ENCODE data around the gene DOK5. TPM values are rescaled to one million over a fixed set of nuclear protein-coding genes. Genes with fewer than 3 reads are reported as not detected.

The DOK5 gene
- total RNA-seq, 1 donor from 2014 or later = 26.3 TPM

- no peak for DNase-seq (ENCODE audit: low spot score)
- intact Hi-C loops (cut with DNase I) = no loop called here
Measured at GRCh38 chr20:54629632-54630031, 154.2 kb downstream of the DOK5 start.

- intact Hi-C loops (cut with DNase I) = no loop called here
- DNase-seq (ENCODE audit: low spot score) = no peak
Measured at GRCh38 chr20:54630582-54630981, 155.2 kb downstream of the DOK5 start.

- intact Hi-C loops (cut with DNase I) = no loop called here
- no peak for DNase-seq (ENCODE audit: low spot score)
Measured at GRCh38 chr20:54631059-54631458, 155.7 kb downstream of the DOK5 start.

GRCh38 chr20:54633374-54634355 lies 158.3 kb downstream of the DOK5 start:
- intact Hi-C loops (cut with DNase I) = no loop called here

GRCh38 chr20:54636575-54636974 lies 161.2 kb downstream of the DOK5 start:
- DNase-seq (ENCODE audit: low spot score) = no peak
- intact Hi-C loops (cut with DNase I) = no loop called here

More at GRCh38 chr20:54633374-54634355, 158.3 kb downstream of the DOK5 start:
- DNase-seq (ENCODE audit: low spot score) = no peak

- intact Hi-C loops (cut with DNase I) = no loop called here
- no peak for DNase-seq (ENCODE audit: low spot score)
Measured at GRCh38 chr20:54639941-54640340, 164.5 kb downstream of the DOK5 start.

- intact Hi-C loops (cut with DNase I) = no loop called here
- DNase-seq (ENCODE audit: low spot score) = no peak
Measured at GRCh38 chr20:54640800-54641199, 165.4 kb downstream of the DOK5 start.

- intact Hi-C loops (cut with DNase I) = no loop called here
- no peak for DNase-seq (ENCODE audit: low spot score)
Measured at GRCh38 chr20:54642864-54643667, 167.7 kb downstream of the DOK5 start.

GRCh38 chr20:54643761-54644160 lies 168.4 kb downstream of the DOK5 start:
- no peak for DNase-seq (ENCODE audit: low spot score)
- intact Hi-C loops (cut with DNase I) = no loop called here

GRCh38 chr20:54645445-54646155 lies 170.2 kb downstream of the DOK5 start:
- no peak for DNase-seq (ENCODE audit: low spot score)
- intact Hi-C loops (cut with DNase I) = loop anchor here (2.0 to 5.0 kb wide), 3 partner anchors 168 to 548 kb away; partner anchors contain the start of gene DOK5

- intact Hi-C loops (cut with DNase I) = loop anchor here (2.0 to 5.0 kb wide), 3 partner anchors 169 to 549 kb away; partner anchors contain the start of gene DOK5
- DNase-seq (ENCODE audit: low spot score) = no peak
Measured at GRCh38 chr20:54646156-54646517, 170.7 kb downstream of the DOK5 start.

- intact Hi-C loops (cut with DNase I) = loop anchor here (5.0 kb wide), 2 partner anchors 171 to 551 kb away; partner anchors contain the start of gene DOK5
Measured at GRCh38 chr20:54648421-54649142, 173.2 kb downstream of the DOK5 start.

GRCh38 chr20:54649511-54649962 lies 174.1 kb downstream of the DOK5 start:
- DNase-seq (ENCODE audit: low spot score) = no peak
- intact Hi-C loops (cut with DNase I) = loop anchor here (5.0 kb wide), 2 partner anchors 172 to 552 kb away; partner anchors contain the start of gene DOK5

More at GRCh38 chr20:54648421-54649142, 173.2 kb downstream of the DOK5 start:
- no peak for DNase-seq (ENCODE audit: low spot score)

GRCh38 chr20:54650052-54650719 lies 174.8 kb downstream of the DOK5 start:
- intact Hi-C loops (cut with DNase I) = no loop called here
- no peak for DNase-seq (ENCODE audit: low spot score)

GRCh38 chr20:54651252-54651651 lies 175.9 kb downstream of the DOK5 start:
- intact Hi-C loops (cut with DNase I) = no loop called here
- no peak for DNase-seq (ENCODE audit: low spot score)

GRCh38 chr20:54654450-54654849 lies 179.1 kb downstream of the DOK5 start:
- intact Hi-C loops (cut with DNase I) = no loop called here
- DNase-seq (ENCODE audit: low spot score) = no peak

GRCh38 chr20:54657268-54657826 lies 182.0 kb downstream of the DOK5 start:
- intact Hi-C loops (cut with DNase I) = no loop called here
- no peak for DNase-seq (ENCODE audit: low spot score)

- no peak for DNase-seq (ENCODE audit: low spot score)
Measured at GRCh38 chr20:54658525-54658924, 183.1 kb downstream of the DOK5 start.

More at GRCh38 chr20:54658525-54658924, 183.1 kb downstream of the DOK5 start:
- intact Hi-C loops (cut with DNase I) = no loop called here
